Prostate gland (tissue), 2 donors: ENCODE data around the gene FLRT1.

ENCODE experiments used
- POLR2A ChIP-seq: fragments of 450-650 bp; IDR thresholded peaks from one replicate; pipeline ENCODE4 v1.6.1; 2016; ENCODE audit warnings: antibody characterized with exemption, mild to moderate bottlenecking
- POLR2AphosphoS5 ChIP-seq: sonication (generic); formaldehyde crosslinking; IDR thresholded peaks from one replicate; pipeline ENCODE4 v1.6.1; 2017; ENCODE audit warnings: antibody characterized with exemption
- TF ChIP-seq, protein P1 (sequence below), 4 experiments: fragments of 200-600 bp in 2 of 4; fragments of 450-650 bp in 2 of 4; sonication (generic) in 2 of 4; IDR thresholded peaks; 1 replicate in 3 of 4; 2 replicates in 1 of 4; pipeline ENCODE4 v1.5.1; 2016 to 2019; ENCODE audit warnings: antibody characterized with exemption in 4 of 4, mild to moderate bottlenecking in 2 of 4, moderate library complexity in 2 of 4

DNA sequence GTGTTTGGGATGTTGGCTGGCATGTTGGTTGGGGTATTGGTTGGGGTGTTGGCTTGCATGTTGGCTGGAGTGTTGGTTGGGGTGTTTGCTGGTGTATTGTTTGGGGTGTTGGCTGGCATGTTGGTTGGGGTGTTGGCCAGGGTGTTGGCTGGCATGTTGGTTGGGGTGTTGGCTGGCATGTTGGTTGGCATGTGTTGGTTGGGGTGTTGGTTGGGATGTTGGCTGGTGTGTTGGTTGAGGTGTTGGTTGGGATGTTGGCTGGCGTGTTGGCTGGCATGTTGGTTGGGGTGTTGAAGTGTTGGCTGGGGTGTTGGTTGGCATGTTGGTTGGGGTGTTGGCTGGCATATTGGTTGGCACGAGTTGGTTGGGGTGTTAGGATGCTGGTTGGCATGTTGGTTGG, 24.9 kb upstream of the FLRT1 start:
- no peak for TF ChIP-seq POLR2A
- TF ChIP-seq POLR2AphosphoS5, result no peak
- TF ChIP-seq, protein P1, sequence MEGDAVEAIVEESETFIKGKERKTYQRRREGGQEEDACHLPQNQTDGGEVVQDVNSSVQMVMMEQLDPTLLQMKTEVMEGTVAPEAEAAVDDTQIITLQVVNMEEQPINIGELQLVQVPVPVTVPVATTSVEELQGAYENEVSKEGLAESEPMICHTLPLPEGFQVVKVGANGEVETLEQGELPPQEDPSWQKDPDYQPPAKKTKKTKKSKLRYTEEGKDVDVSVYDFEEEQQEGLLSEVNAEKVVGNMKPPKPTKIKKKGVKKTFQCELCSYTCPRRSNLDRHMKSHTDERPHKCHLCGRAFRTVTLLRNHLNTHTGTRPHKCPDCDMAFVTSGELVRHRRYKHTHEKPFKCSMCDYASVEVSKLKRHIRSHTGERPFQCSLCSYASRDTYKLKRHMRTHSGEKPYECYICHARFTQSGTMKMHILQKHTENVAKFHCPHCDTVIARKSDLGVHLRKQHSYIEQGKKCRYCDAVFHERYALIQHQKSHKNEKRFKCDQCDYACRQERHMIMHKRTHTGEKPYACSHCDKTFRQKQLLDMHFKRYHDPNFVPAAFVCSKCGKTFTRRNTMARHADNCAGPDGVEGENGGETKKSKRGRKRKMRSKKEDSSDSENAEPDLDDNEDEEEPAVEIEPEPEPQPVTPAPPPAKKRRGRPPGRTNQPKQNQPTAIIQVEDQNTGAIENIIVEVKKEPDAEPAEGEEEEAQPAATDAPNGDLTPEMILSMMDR (IDR thresholded peaks at IDR 0.05), result no peak
